RPMI7951 (cell line): ENCODE data around the gene SRRD. TPM values are rescaled to one million over a fixed set of nuclear protein-coding genes. Genes with fewer than 3 reads are reported as not detected.
"Not testable (repeated sequence)": the region's sequence is repeated elsewhere in the genome, so short reads cannot be mapped to it uniquely, and the experiment has no call there.

ENCODE experiments used
- DNase-seq: peaks from one replicate; pipeline ENCODE4 v3.0.0-alpha.2; 2012; ENCODE audit warnings: low read depth
- total RNA-seq: library from RNA; depleted of rRNA; stranded (reverse); fragments of >200 nt; shearing (Covaris generic); gene quantifications from 2 replicates; pipeline ENCODE4 v1.2.3, GENCODE V29; 2014; rRNA removed

SRRD gene
- total RNA-seq, 1 experiment from 2014 or later: 15.0 TPM

DNA sequence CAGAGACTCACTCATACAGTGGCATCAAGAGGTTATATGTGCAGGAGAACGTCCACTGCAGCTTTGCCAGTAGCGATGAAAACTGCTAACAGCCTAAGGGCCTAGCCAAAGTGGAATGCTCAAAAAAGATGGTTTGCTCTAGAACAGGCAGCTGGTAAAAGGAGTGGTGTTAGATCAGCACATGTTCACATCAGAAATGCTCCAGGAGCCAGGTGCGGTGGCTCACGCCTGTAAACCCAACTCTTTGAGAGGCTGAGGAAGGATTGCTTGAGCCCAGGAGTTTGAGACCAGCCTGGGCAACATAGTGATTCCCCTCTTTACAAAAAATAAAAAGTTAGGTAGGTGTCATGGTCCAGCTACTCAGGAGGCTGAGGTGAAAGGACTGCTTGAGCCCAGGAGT lies 38.9 kb downstream of the SRRD start:
- no peak for DNase-seq

DNA sequence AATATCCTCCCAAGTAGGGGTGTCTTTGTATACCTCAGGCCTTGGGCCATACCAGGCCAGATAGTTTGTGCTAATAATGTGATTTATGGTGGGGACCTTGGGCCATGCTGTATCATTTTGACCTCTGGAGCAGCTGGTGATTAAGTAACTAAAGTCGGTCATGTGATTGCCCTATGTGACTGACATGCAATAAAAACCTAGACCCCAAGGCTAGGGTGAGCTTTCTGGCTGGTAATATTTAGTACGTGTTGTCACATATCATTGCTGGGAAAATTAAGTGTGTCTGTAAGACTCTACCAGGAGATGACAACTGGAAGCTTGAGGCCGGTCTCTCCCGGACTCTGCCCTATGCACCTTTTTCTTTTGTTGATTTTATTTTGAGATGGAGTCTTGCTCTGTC lies 41.2 kb downstream of the SRRD start:
- no peak for DNase-seq

DNA sequence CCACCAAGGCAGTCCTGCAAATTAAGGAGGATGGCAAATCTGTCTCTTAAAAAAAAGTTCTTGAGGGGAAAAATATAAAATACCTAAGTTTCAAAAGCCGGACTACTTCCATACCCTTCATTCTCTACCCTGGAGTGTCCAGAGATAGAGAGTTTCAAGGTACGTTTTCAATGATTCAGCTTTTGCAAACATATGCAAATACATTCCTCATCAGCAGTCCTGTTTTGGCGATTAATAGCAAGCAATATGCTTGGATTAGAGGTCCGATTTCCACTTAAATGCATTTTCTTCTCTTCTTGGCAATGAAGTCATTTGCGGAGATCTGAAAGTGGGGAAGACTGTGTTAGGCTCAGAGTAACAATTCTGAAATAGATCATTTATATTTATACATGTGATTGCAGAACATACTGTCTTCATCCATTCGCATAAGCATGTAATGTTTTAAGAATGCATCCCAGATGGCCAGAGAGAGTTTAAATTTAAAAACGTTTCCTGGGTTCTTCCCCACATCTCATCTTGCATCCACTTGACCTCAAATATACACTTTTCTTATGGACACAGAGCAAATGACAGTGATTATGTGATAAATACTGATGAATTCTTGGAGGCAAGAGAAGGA lies 42.4 kb downstream of the SRRD start:
- no peak for DNase-seq

DNA sequence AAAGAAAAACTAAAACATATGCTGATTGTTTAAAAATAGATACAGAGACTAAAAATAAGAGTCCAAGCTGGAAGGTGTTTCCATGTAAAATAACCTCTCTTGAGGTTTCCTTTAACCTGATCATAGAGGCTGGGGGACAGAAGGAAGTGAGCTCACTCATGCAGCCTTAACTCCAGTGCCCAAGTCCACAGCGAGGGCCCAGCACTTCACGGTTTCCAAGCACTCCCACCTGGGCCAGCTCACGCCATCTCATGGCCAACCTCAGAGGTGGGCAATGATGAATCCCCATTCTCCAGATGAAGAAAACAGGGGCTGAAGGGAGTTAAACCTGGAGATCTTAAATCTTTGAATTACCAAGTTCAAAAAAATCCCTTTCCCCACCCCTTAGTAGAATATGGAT lies 43.5 kb downstream of the SRRD start:
- DNase-seq: no peak

DNA sequence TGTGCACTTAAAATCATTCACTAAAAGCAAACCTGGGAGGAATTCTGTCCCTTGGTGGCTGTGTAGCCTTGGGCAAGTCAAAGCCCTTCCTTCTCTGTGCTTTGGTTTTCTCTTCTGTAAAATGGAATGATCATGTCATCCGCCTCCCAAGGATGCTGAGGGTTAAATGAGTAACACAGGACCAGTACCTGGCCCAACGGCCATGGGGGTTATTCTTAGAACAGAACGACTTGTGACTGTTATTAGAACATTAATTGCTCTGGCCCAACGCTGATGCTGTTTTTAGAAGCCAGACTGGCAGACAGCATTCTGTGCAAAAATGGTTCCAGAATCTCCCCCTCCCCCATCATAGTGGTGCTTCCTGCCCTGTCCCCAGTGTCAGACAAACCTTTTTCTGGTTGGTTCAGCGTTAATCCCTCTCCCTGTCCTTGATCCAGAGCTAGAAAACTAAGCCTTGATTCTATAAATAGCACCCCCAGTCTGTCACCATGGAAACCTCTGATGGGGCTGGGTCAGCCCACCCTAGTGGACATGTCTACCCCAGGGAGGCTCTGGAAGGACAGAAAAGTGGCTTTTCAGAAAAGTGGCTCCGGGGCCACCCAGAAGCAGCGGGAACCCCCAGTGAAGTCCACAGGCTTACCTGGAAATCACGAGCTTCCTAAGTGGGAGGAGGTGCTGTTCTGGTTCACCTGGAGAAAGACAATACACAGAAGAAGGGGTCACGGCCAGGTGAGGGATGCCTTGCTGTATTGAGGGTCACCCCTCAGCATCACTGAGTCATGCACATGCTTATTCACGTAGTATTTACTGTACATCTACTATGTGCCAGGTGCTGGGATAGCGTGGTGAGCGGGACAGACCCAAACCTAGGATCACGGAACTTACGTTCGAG lies 44.1 kb downstream of the SRRD start:
- no peak for DNase-seq

DNA sequence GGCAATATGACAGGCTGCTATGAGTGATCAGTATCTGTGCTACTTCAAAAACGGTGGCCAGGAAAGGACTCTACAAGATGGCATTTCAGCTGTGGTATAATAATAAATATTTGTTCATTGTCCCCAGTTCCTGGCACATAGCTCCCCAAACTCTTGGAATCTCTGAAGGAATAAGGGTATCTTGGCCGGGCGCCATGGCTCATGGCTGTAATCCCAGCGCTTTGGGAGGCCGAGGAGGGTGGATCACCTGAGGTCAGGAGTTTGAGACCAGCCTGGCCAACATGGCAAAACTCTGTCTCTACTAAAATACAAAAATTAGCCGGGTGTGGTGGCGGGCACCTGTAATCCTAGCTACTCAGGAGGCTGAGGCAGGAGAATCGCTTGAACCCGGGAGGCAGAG lies 44.8 kb downstream of the SRRD start:
- not testable (repeated sequence) for DNase-seq

DNA sequence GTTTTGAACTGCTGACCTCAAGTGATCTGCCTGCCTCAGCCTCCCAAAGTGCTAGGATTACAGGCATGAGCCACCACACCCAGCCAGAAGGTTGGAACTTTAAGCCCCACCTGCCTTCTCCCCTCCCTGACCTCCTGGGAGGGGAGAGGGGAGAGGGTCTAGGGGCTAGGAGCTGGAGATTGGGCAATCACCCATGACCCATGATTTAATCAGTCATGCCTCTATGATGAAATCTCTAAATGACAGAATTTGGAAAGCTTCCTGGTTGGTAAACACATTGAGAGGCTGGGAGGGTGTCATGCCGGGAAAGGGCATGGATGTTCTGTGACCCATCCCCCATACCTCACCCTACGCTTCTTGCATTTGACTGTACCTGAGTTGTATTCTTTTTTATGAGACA lies 45.7 kb downstream of the SRRD start:
- no peak for DNase-seq

DNA sequence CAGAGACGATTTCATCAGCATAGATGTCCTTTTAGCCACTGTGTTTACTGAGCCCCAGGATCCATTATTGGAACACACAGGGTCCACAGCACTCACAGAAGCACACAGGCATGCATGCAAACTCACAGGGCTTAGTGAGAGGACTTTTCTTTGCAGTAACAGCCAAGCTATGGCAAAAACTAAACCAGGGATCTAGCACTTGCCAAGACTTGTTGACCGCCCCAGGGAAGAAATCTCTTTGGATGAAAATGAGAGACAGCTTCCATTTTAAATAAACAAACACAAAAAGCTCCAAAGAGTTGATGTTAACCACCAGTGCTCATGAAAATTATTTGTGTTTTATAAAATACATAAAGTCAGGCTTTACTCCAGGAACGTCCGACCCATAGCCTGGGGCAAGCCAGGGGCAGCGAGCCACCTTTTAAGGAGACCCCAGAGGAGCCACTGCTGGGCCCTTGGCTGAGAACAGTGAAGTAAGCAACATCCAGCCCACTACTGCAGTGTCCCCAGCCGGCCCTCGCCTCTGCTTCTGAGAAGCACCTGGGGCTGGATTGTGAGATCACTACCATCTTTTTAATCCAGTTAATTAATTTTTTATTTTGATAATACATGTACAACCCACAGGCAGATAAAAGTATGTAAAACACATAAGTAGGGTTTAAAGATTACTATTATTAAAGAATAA lies 50.6 kb downstream of the SRRD start:
- no peak for DNase-seq

DNA sequence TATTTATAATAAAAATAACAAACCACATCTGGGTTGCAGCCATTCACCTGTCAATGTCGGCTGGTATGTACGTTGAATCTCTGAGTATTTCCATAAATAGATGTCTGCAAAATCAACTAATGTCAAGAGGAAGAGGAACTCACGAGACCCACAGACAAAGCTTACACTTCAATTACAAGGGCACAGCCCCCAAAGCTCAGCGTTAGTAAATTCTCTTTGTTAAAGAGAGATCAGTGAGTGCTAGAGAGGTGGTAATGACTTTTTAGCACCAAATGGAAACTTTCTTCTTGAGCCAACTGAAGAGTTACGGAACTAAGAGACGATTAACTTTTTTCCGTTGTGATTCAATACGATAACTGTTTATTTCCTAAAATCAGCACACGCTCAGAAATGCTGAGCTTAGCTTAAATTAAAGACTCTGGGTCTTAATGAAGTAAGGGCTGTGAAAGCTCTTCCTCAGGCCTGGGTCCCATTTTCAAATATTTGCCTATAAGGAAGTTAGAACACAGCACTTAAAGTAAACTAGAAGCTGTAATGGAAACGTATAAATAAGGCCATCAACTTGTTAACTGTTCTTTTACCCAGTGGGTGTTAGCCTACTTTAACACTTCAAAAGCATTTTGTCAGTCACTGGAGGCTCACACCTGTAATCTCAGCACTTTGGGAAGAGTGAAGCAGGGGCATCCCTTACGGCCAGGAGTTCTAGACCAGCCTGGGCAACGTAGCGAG lies 51.4 kb downstream of the SRRD start:
- no peak for DNase-seq

DNA sequence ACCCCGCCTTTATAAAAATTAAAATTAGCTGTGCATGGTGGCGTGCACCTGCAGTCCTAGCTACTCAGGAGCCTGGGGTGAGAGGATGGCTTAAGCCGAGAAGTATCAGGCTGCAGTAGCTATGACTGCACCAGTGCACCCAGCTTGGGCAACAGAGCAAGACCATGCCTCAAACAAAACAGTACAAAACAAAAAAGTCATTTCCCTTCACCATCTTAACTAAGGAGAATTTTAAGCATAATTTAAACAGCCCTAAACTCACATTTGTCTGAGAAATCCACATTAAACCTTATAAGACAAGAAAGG lies 51.9 kb downstream of the SRRD start:
- no peak for DNase-seq

DNA sequence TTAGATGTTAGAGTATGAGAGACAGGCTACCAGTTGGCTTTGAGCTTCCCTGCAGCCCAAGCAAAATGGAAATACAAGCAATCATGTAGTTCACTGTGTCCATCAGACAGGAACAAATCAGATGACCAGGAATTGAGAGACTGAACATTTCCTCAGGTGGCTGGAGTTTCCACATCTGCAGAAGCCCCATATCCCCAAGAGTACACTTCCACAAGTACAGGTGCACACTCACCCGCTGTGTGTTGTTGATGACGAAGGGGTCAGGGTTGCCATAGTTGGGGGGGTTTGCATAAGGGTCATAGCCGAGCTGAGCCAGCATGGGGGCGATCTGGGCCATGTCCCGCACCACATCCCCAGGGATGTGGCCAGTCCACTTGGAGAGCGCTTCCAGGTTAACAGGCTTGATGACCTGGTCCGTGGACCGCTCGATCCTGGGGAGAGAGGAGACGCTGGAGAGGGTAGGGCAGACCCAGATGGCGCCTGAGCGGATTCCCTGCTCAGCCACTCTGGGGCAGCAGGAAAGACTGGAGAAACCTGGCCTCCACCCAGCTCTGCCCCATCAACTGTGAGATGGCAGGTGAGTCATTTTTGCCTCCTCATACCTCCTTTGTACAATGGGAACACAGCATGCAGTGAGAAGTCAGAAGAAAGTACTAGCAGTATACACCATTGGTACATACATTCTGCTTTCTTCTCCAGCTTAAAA lies 52.5 kb downstream of the SRRD start:
- DNase-seq: no peak

DNA sequence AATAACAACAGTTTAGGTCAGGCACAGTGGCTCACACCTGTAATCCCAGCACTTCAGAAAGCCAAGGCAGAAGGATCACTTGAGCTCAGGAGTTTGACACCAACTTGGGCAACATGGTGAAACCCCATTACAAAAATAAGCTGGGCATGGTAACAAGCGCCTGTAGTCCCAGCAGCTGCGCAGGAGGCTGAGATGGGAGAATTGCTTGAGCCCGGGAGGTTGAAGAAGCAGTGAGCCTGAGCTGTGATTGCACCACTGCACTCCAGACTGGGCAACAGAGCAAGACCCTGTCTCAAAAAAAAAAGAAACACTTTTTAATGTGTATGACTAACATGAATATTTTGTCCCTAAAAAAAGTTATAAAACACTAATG lies 53.1 kb downstream of the SRRD start:
- no peak for DNase-seq

DNA sequence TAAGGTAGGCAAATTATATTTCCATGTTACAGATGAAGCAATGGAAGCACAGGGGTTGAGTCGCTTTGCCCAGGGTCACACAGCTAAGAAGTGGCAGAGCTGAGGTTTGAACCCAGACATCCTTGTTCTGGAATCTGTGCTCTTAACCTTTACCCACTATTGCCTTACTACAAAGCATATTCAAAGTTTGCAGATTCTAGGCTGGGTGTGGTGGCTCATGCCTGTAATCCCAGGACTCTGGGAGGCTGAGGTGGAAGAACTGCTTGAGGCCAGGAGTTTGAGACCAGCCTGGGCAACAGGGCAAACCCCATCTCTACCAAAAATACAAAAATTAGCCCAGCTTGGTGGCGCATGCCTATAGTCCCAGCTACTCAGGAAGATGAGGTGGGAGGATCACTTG lies 56.4 kb downstream of the SRRD start:
- no peak for DNase-seq

DNA sequence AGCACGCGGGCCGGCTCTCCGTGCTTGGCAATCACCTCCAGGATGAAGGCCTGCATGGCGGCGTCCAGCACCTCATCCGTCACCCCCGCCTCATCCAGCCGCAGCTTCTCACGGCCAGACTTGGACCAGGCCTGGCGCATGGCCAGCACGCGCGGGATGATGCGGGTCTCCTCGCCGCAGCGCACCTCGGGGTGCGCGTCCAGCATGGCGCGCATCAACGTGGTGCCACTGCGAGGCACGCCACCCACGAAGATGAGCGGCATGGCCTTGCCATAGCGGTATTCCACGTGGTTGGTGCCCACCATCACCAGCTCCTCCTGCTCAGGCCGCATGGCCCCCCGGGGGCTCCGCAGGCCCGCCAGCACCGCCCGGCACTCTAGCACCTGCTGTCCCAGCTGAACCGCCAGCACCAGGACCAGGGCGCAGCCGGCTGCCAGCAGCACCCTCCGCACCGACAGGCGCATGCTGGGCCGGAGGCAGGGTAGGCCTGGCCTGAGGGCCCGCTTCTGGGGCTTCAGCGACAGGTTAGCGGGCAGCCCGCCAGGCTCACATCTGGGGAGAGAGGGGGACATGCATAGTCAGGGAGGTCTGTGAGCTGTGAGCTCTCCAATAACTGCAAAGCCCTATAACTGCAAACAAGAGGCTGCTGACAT lies 57.6 kb downstream of the SRRD start:
- no peak for DNase-seq

DNA sequence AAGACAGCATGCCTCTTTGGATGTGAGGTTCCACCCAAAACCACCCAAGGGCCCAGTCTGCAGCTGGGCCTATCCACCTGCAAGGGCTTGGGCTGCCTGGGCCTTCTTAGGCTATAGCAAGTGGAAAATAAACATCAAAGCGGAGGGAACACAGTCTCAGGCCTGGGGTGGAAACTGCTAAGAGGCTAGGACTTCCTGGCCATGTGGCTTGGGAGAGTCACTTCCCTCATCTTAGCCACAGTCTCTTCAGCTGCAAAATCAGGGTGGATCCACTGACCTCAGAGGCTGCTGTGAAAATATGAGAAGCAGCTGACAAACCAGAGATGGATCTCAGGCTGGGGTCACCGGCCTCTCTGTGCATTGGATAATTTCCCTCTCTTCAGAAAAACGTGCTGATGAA lies 59.2 kb downstream of the SRRD start:
- no peak for DNase-seq

Other genes with a start within 250 kb of the SRRD start
- gene ASPHD2, start 54.6 kb upstream of the SRRD start, total RNA-seq: 1.4 and 2.2 TPM in 2 replicates
- 18.5 and 19.3 TPM in 2 replicates for gene HPS4, start 94 bp upstream of the SRRD start, total RNA-seq
- gene TFIP11, start 28.6 kb downstream of the SRRD start, total RNA-seq: 21.6 and 28.3 TPM in 2 replicates
- 50.8 and 54.2 TPM in 2 replicates for gene TPST2, start 106.3 kb downstream of the SRRD start, total RNA-seq
- gene CRYBB1, start 134.2 kb downstream of the SRRD start, total RNA-seq: 0.12 TPM in 1 of 2 replicates, not detected in the other
- not detected in 2 replicates for gene CRYBA4, start 138.1 kb downstream of the SRRD start, total RNA-seq
- 0.39 and 0.48 TPM in 2 replicates for gene MIAT, start 173.7 kb downstream of the SRRD start, total RNA-seq